HG02642 (cell line): ENCODE results near the gene ABCA7.

ENCODE experiments used
- ATAC-seq: cut with Tn5 transposase; IDR thresholded peaks from one replicate; pipeline ENCODE4 v1.9.1; 2021; ENCODE audit warnings: mild to moderate bottlenecking; ENCODE audit not compliant: unreplicated experiment, poor library complexity

ABCA7 gene

GRCh38 chr19:1098177-1099051, 58.5 kb downstream of the ABCA7 start:
- no peak for ATAC-seq

- ATAC-seq = no peak
Observed at GRCh38 chr19:1101337-1101698, 61.4 kb downstream of the ABCA7 start.

- no peak for ATAC-seq
Observed at GRCh38 chr19:1102407-1103131, 62.7 kb downstream of the ABCA7 start.

GRCh38 chr19:1103132-1103707, 63.3 kb downstream of the ABCA7 start:
- no peak for ATAC-seq

GRCh38 chr19:1103708-1104310, 63.9 kb downstream of the ABCA7 start, which contains the start of gene GPX4:
Gene GPX4, plus strand, starts transcription at chr19:1103994. Its CDS starts 50 bp downstream, at chr19:1104044.
- peak; percentile 80 for ATAC-seq

- peak; percentile 37 for ATAC-seq
Observed at GRCh38 chr19:1104311-1105007, 64.6 kb downstream of the ABCA7 start.

- no peak for ATAC-seq
Observed at GRCh38 chr19:1105008-1105872, 65.3 kb downstream of the ABCA7 start.

GRCh38 chr19:1105873-1106840, 66.2 kb downstream of the ABCA7 start:
- ATAC-seq = no peak

GRCh38 chr19:1106841-1107660, 67.1 kb downstream of the ABCA7 start:
- no peak for ATAC-seq

GRCh38 chr19:1107661-1108261, 67.9 kb downstream of the ABCA7 start:
- no peak for ATAC-seq

GRCh38 chr19:1108291-1109031, 68.6 kb downstream of the ABCA7 start:
- ATAC-seq = no peak

GRCh38 chr19:1109032-1109551, 69.2 kb downstream of the ABCA7 start:
- ATAC-seq = no peak

- no peak for ATAC-seq
Observed at GRCh38 chr19:1109697-1110671, 70.1 kb downstream of the ABCA7 start.

GRCh38 chr19:1110809-1111640, 71.1 kb downstream of the ABCA7 start:
- no peak for ATAC-seq
